T-helper 17 cell (primary cell): ENCODE data around the gene GPR61. TPM values are rescaled to one million over a fixed set of nuclear protein-coding genes. Genes with fewer than 3 reads are reported as not detected.
A peak's percentile ranks its signal among the peaks of the same experiment; 100 is the strongest.

Experiments used
- ATAC-seq: fragments of 150-1000 bp; cut with Tn5 transposase; 2 replicates; pipeline ENCODE4 v1.10.0; 2021; ENCODE audit warnings: mild to moderate bottlenecking, moderate library complexity
- DNase-seq, 3 donors: peaks; one replicate each; pipeline versions ENCODE4 v3.0.0 to v3.0.0-alpha.2; 2020 to 2021
- H3K9me3 ChIP-seq: one replicate; pipeline ENCODE4 v1.7.0; 2013; ENCODE audit warnings: low read length, mild to moderate bottlenecking; ENCODE audit not compliant: control insufficient read depth, poor library complexity, severe bottlenecking
- H3K27ac Mint-ChIP-seq: one replicate; pipeline ENCODE4 v1.8.0; 2022; ENCODE audit warnings: mild to moderate bottlenecking, moderate library complexity, mixed read lengths
- H3K27me3 Mint-ChIP-seq: one replicate; pipeline ENCODE4 v1.8.0; 2022; ENCODE audit warnings: mixed read lengths
- H3K36me3 Mint-ChIP-seq: one replicate; pipeline ENCODE4 v1.8.0; 2022; ENCODE audit warnings: low read depth, mixed read lengths
- H3K4me1 Mint-ChIP-seq: one replicate; pipeline ENCODE4 v1.8.0; 2022; ENCODE audit warnings: mild to moderate bottlenecking, mixed read lengths
- H3K4me3 Mint-ChIP-seq: one replicate; pipeline ENCODE4 v1.8.0; 2022; ENCODE audit warnings: mild to moderate bottlenecking, moderate library complexity, mixed read lengths
- total RNA-seq, 4 donors: library from RNA in 2 of 4; stranded (reverse) in 2 of 4; gene quantifications; one replicate each; pipeline ENCODE4 v1.2.3 and lab custom pipeline; 2022 to 2026

Gene GPR61
- total RNA-seq, 2 donors from 2014 or later, result 0.20 to 0.65 TPM

GRCh38 chr1:109548321-109549267 is 8.9 kb downstream of the GPR61 start, which contains the start of gene GNAI3:
Gene GNAI3 (plus strand): TSS chr1:109548615. CDS start chr1:109548721, 106 bp downstream.
- ATAC-seq, result peak; percentile 92
- H3K36me3 Mint-ChIP-seq, result peaks cover 8% of the 10 kb centered on the region

DNA sequence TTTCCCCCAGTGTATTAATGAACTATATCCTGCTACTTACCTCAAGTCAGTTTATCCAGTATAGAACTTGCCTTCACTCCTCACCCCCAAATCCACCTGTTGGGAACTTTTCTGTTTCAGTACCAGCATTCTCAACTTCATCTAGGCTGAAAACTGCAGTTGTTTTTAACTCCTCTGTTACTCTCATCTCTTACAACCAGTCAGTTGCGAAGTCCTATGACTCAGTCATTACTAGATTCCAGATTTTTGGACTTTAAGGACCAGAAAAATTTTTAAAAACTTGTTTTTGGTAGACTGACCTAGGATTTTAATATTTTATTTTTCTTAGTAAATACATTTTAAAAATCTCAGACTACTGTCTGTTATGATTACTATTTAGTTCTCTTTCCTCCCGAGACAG is 16.9 kb downstream of the GPR61 start:
- Mint-ChIP-seq H3K4me3 (peak overlapping the region; percentile 3), H3K27me3 (no peaks in the 10 kb centered on the region), H3K36me3 (no peaks in the 10 kb centered on the region), H3K4me1 (peaks cover 62% of the 10 kb centered on the region), H3K27ac (peak overlapping the region; percentile 66)
- no peaks in the 10 kb centered on the region for H3K9me3 ChIP-seq
- ATAC-seq (no peak), DNase-seq (no peak)

More at GRCh38 chr1:109548321-109549267, 8.9 kb downstream of the GPR61 start, which contains the start of gene GNAI3:
- Mint-ChIP-seq H3K27ac (peak within 1 kb of the TSS; percentile 99), H3K4me1 (peaks cover 33% of the 10 kb centered on the region), H3K4me3 (peak within 1 kb of the TSS; percentile 100), H3K27me3 (no peaks in the 10 kb centered on the region)
- peak; percentile 86 to 92 (median 87) for DNase-seq
- no peaks in the 10 kb centered on the region for H3K9me3 ChIP-seq

DNA sequence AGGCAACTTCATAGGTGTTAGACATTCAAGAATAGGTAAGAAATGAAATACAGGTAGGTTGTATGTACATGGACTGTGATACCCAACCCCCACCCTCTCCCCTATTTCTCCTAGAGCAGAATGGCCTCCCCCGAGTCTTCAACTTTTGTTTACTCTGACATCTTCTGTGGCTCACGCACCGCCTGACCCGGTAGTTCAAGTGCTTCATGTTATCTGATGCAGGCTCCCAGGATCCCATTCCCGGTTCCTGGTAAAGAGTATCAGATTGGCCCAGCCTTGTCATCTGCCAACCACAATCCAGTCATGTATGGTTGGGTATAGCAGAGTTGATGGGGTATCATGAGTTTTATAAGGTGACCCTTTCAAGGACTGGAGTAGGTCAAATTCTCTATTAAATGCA is 17.8 kb downstream of the GPR61 start:
- H3K27me3 Mint-ChIP-seq, result no peaks in the 10 kb centered on the region
- H3K9me3 ChIP-seq, result no peaks in the 10 kb centered on the region
- H3K4me1 Mint-ChIP-seq, result peaks cover 70% of the 10 kb centered on the region
- peak overlapping the region; percentile 27 for H3K27ac Mint-ChIP-seq
- DNase-seq (no peak), ATAC-seq (no peak)
- H3K36me3 Mint-ChIP-seq, result no peaks in the 10 kb centered on the region
- no peak overlapping the region for H3K4me3 Mint-ChIP-seq

DNA sequence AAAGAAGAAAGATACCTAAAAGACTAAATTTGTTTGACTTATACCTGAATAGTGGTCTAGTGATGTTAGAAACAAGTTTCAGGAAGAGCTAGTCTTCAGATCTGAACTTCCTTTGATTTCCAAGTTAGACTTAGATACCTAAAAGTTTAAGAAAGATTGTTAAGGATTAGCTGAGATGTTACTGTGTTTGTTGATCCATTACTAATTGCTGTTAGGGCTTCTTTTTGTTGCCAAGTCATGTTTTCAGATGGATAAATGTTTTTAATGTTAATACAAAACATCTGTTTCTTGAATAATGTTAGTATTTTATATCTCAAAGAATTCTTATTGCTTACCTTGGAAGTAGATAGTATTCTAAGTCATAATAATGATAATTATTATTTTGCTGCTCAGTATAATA is 20.3 kb downstream of the GPR61 start:
- Mint-ChIP-seq H3K36me3 (peaks cover 3% of the 10 kb centered on the region), H3K4me3 (peak overlapping the region; percentile 56), H3K4me1 (peaks cover 69% of the 10 kb centered on the region)

DNA sequence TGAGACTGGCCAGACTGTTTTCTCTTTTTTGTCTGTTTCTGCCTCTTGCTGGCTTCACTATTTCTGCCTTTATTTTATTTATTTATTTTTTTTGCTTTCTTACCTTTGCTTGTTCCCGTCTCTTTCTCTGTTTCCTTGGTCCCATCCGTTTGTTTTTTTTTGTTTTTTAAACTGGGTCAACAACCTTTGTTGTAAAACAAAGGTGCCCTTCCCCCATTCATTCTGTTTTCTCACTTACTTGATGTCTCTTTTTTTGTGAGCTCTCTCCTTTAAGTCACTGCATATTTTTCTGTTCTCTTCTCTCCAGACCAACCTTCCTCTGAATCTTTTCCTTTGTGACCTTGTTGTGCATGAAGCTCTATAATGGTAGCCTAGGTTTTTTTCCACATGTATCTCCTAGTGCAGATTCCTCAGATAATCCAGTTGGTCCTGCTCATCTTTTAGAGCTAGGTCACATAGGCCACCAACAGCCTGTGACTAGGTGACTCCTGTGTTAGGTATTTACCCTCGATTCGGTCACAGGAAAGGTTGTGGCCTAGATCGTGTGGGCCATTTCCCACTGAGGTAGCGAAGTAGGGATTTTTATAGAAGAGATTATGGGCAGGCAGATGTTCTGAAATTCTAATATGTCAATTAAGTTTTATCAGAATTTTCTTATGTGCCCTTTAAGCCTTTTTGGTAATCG is 24.7 kb downstream of the GPR61 start:
- DNase-seq (no peak), ATAC-seq (peak; percentile 52)
- peaks cover 66% of the 10 kb centered on the region for H3K4me1 Mint-ChIP-seq
- peaks cover 3% of the 10 kb centered on the region for H3K36me3 Mint-ChIP-seq
- peak overlapping the region; percentile 67 for H3K4me3 Mint-ChIP-seq
- H3K27ac Mint-ChIP-seq, result peak overlapping the region; percentile 93
- H3K9me3 ChIP-seq, result no peaks in the 10 kb centered on the region
- no peaks in the 10 kb centered on the region for H3K27me3 Mint-ChIP-seq

More for the DNA sequence above, 20.3 kb downstream of the GPR61 start:
- no peak for ATAC-seq
- DNase-seq, result no peak
- H3K9me3 ChIP-seq, result no peaks in the 10 kb centered on the region
- Mint-ChIP-seq H3K27ac (peak overlapping the region; percentile 60), H3K27me3 (no peaks in the 10 kb centered on the region)

DNA sequence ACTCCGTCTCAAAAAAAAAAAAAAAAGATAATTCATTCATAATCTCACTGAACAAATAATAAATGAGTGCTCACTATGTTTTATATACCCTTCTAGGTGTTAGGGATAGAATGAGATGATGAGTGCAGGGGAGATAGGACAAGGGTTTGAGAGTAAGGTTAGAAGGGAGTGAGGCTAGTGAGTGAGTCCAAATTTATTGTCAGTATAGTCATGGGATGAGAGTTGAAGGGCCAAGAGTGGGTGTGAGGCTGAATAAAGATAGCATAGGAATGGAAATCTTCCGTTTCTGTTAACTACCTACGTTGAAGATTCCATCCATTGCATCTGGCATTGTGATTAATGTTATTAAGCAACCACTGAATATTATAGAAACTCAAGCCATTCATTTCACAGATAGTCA is 25.6 kb downstream of the GPR61 start:
- Mint-ChIP-seq H3K27me3 (no peaks in the 10 kb centered on the region), H3K27ac (peak overlapping the region; percentile 93), H3K4me1 (peaks cover 59% of the 10 kb centered on the region), H3K36me3 (peaks cover 3% of the 10 kb centered on the region), H3K4me3 (no peak overlapping the region)
- ATAC-seq (no peak), DNase-seq (no peak)
- no peaks in the 10 kb centered on the region for H3K9me3 ChIP-seq

- Mint-ChIP-seq H3K4me1 (peaks cover 48% of the 10 kb centered on the region), H3K27ac (no peak overlapping the region), H3K27me3 (no peaks in the 10 kb centered on the region), H3K36me3 (peaks cover 3% of the 10 kb centered on the region), H3K4me3 (no peak overlapping the region)
- no peaks in the 10 kb centered on the region for H3K9me3 ChIP-seq
- DNase-seq (no peak), ATAC-seq (no peak)
These were observed 27.3 kb downstream of the GPR61 start for GRCh38 chr1:109566982-109567381.

- Mint-ChIP-seq H3K36me3 (peaks cover 3% of the 10 kb centered on the region), H3K27me3 (no peaks in the 10 kb centered on the region), H3K4me1 (peaks cover 52% of the 10 kb centered on the region), H3K27ac (no peak overlapping the region), H3K4me3 (no peak overlapping the region)
- ATAC-seq, result no peak
- no peak for DNase-seq
- no peaks in the 10 kb centered on the region for H3K9me3 ChIP-seq
These were observed 28.4 kb downstream of the GPR61 start for GRCh38 chr1:109567877-109568672.

DNA sequence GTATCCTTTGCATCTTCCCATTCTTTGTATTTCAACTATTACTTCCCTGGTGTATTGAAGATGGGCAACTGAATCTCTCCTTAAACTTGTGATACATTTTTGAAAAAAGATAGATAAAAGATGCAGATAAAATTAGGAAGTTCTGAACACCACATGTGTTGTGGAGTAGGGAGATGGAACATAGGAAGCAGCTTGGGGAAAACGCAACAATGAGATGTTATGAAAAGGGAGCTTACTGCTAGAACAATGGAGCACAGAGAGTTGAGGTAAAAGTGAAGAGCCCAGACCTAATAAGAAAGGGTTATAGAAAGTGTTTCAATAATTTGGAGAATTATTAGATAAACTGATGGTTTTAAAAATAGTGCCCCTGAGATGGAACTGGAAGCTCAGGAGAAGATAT is 29.7 kb downstream of the GPR61 start:
- ATAC-seq (no peak), DNase-seq (no peak)
- Mint-ChIP-seq H3K27me3 (no peaks in the 10 kb centered on the region), H3K36me3 (peaks cover 1% of the 10 kb centered on the region), H3K4me3 (no peak overlapping the region), H3K27ac (no peak overlapping the region), H3K4me1 (peaks cover 43% of the 10 kb centered on the region)
- H3K9me3 ChIP-seq, result no peaks in the 10 kb centered on the region

DNA sequence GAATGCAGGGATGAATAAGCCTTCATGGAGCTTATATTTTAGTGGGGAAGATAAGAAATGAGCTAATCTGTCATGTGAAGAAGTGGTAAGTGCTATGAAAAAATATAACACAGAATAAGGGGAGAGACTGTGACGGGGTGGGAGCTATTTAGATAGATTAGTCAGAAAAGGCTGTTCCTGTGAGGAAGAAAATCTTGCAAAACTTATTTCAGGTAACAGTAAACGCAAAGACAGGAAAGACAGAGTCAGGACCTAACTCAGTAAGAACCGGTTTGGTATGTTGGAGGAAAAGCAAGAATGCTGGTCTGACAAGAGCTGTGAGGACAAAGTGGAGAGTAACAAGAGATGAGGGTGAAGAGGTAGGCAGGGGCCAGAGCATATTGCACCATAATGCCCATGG is 30.7 kb downstream of the GPR61 start:
- DNase-seq (no peak), ATAC-seq (no peak)
- Mint-ChIP-seq H3K4me1 (peaks cover 35% of the 10 kb centered on the region), H3K27me3 (no peaks in the 10 kb centered on the region), H3K36me3 (peaks cover 2% of the 10 kb centered on the region), H3K27ac (no peak overlapping the region), H3K4me3 (no peak overlapping the region)
- H3K9me3 ChIP-seq, result no peaks in the 10 kb centered on the region

DNA sequence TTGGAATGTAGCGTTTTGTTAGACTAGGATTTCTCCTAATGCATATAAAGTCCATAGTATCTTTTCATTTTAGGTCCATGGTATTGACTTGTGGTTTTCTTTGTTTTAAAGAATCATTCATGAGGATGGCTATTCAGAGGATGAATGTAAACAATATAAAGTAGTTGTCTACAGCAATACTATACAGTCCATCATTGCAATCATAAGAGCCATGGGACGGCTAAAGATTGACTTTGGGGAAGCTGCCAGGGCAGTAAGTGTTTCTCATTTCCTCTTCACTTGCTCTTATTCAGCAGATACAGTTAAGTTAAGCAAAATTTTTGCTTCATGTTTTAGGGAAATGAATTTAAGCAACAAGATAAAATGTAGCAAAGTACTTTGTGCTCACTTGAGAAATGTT is 34.1 kb downstream of the GPR61 start:
- Mint-ChIP-seq H3K36me3 (peaks cover 2% of the 10 kb centered on the region), H3K27ac (peak overlapping the region; percentile 67), H3K4me1 (peaks cover 15% of the 10 kb centered on the region), H3K27me3 (no peaks in the 10 kb centered on the region), H3K4me3 (no peak overlapping the region)
- ATAC-seq, result no peak
- H3K9me3 ChIP-seq, result no peaks in the 10 kb centered on the region
- DNase-seq, result no peak

DNA sequence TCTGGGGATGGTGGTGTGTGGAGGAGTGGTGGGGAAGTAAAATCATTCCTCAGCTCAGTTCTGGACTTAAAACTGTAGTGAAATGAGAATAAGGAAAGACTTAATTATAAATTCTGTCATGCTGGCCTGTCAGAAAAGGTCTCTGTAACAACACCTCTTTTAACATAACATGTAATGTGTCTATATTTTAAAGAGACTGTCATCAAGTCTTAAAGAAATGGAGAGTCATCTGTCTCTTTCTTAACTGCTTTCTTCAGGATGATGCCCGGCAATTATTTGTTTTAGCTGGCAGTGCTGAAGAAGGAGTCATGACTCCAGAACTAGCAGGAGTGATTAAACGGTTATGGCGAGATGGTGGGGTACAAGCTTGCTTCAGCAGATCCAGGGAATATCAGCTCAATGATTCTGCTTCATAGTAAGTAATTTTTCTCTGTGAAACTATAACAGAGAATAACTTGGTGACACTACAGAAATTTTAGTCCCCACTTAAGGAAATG is 39.3 kb downstream of the GPR61 start:
- no peak overlapping the region for H3K27ac Mint-ChIP-seq
- peaks cover 4% of the 10 kb centered on the region for H3K4me1 Mint-ChIP-seq
- H3K36me3 Mint-ChIP-seq, result peaks cover 7% of the 10 kb centered on the region
- ATAC-seq (no peak), DNase-seq (no peak)
- no peak overlapping the region for H3K4me3 Mint-ChIP-seq
- no peaks in the 10 kb centered on the region for H3K27me3 Mint-ChIP-seq
- H3K9me3 ChIP-seq, result no peaks in the 10 kb centered on the region
